ENCODE results near the gene SUGP2.

SUGP2 gene

DNA sequence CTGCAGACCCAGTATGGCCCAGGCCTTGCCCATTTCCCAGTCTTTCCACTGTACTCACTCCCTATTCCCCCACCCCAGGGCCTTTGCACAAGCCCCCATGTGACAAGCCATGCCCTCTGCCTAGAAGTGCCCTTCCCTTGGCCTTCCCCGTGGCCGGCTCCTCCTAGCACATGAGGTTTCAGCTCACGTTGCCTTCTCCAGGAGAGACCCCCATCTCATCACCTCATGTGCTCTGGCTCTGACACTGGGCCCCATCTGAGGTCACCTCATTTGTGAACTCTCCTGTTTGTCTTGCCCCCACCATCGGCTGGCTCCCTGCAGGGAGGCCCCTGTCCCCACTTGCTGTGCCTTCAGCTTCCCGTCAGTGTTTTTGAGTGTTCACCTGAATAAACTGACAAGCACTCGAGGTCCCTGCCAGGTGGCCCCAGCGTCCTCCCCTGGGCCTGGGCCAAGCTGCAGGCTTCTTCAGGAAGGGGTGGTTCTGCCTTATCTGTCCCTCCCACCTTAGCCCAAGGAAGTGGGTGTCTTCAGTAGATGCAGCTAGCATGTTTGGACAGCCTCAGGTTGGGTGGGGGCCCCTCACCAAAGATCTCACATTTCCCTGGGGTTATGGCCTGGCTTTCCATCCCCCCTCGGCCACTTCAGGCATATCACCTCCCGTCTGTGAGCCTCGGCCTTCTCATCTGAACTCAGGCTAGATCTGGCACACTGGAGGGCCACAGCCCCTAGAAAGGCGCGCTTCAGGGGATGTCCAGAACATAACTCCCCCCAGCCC lies 26.7 kb upstream of the SUGP2 start:
- DNase-seq (ENCODE audit: low read depth, low spot score): no peak

GRCh38 chr19:19059018-19059836 lies 25.9 kb upstream of the SUGP2 start:
- DNase-seq (ENCODE audit: low read depth, low spot score): no peak

DNA sequence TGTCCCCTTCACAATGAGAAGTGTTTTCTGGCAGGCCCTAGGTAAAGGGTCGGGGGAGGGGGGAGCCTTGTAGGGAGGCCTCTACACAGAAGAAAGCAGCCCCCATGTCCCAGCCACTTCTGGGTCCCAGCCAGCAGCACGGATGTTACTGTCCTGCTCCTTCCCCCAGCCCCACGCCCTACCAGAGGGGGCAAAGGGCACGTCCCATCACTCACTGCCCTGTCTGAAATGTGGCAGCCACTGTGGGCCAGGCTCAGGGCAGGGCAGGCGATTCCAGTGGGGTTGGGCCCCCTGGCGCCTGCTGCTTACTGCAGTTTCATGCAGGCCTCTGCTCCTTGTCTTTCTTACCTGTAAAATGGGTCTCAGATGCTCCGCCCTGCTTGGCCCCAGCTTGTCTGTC lies 24.4 kb upstream of the SUGP2 start:
- DNase-seq (ENCODE audit: low read depth, low spot score): no peak

- no peak for DNase-seq (ENCODE audit: low read depth, low spot score)
These were observed 24.0 kb upstream of the SUGP2 start for GRCh38 chr19:19057317-19057716.

DNA sequence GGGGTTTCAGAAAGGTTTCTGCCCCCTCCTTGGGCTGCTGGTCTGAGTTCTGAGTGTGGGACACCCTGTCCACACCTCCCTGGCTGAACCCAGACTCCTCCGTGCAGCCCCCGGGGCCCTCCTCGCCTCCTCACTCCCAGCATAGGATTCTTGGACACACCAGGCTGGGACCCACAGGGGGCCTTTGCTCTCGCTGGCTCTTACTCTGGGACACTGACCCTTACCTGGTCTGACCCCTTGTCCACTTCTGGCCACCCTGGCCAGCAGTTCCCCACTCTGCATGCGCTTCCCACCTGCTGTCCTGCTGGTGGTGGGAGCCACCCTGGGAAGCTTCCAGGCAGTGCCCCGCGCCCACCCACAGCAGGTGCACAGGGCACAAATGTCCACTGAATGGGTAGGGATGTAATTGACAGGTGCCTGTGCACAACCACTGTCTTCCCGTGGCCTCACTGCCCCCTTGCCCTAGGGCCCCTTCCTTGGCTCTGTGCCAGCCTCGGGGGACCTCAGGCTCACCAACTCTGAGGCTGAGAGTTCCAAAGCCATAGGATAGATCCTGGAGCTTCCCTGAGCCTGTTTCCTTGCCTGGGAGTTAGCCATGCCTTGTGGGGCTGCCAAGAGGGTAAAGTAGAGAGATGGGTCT lies 23.4 kb upstream of the SUGP2 start:
- DNase-seq (ENCODE audit: low read depth, low spot score): no peak

GRCh38 chr19:19055701-19056100 lies 22.4 kb upstream of the SUGP2 start:
- DNase-seq (ENCODE audit: low read depth, low spot score): no peak

- no peak for DNase-seq (ENCODE audit: low read depth, low spot score)
These were observed 21.7 kb upstream of the SUGP2 start for GRCh38 chr19:19054939-19055440.

DNA sequence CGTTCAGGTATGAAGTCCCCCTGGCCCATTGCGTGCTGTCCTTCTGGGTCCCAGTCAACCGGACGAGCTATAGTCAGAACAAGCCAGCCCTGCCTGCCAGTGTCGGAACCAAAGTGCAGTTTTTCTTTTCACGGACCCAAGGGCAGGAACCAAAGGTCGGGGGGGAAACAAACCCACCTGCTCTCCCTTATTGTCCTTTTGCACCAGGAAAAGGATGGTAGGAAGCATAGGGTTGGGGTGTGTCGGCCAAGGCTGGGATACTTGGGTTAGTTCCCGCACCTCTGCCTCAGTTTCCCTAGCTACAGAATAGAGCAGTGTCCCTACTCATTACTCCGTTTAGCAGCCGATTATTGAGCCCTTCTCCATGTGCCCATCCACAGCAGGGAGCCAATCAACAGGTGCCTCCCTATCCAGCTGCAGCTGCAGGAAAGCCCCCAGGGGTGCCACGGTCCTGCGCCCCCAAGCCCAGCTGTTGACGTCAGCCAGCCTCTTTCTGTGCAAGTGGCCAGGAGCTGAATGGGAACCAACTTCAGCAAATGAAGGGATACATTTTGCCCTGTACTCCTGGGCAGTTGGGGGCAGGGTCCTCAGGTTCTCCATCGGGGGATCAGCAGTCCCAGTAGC lies 21.1 kb upstream of the SUGP2 start:
- no peak for DNase-seq (ENCODE audit: low read depth, low spot score)

GRCh38 chr19:19053508-19054314 lies 20.4 kb upstream of the SUGP2 start:
- no peak for DNase-seq (ENCODE audit: low read depth, low spot score)

DNA sequence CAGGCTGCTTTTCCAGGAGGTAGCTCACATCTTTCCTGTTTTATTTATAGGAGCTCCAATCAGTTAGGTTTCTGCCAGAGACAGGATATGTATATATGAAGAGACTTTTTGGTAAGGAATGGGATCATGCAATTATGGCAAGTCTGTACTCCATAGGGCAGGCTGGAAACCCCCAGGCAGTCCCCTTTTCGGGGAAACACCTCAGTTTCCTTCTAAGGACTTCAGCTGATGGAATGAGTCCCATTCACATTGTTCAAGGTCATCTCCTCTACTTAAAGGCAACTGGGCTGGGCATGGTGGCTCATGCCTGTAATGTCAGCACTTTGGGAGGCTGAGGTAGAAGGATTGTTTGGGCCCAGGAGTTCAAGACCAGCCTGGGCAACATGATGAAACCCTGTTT lies 19.6 kb upstream of the SUGP2 start:
- DNase-seq (ENCODE audit: low read depth, low spot score): no peak

DNA sequence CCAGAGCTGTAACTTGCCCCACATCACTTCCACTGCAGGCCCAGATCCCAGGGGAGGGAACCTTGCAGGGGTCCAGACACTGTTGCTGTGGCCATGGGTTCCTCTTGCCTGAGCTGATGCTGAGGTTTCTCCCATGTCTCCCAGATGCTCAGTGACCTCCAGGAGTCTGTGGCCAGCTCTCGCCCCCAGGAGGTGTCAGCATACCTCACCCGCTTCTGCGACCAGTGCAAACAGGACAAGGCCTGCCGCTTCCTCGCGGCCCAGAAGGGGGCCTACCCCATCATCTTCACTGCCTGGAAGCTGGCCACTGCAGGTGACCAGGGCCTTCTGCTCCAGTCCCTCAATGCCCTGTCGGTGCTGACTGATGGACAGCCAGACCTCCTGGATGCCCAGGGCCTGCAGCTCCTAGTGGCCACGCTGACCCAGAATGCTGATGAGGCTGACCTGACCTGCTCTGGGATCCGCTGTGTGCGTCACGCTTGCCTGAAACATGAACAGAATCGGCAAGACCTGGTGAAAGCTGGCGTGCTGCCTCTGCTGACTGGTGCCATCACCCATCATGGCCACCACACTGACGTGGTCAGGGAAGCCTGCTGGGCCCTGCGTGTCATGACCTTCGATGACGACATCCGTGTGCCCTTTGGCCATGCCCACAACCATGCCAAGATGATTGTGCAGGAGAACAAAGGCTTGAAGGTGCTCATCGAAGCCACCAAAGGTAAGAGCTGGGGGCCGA lies 18.3 kb upstream of the SUGP2 start:
- no peak for DNase-seq (ENCODE audit: low read depth, low spot score)

GRCh38 chr19:19050731-19051130 lies 17.4 kb upstream of the SUGP2 start:
- DNase-seq (ENCODE audit: low read depth, low spot score): no peak

- no peak for DNase-seq (ENCODE audit: low read depth, low spot score)
These were observed 16.8 kb upstream of the SUGP2 start for GRCh38 chr19:19050104-19050503.

DNA sequence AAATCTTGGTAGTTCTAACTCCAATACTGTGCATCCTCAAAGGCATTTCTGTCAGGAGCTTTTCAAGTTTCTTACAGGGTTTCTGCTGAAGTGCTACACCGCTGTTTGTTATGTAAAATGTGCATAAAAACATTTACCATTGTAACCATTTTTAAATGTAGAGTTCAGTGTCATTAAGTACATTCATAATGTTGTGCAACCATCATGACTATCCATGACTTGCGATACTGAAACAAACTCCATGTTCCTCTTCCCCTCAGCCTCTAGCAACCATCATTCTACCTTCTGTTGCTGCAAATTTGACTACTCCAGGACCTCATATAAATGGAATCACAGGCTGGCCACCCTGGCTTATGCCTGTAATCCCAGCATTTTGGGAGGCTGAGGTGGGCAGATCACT lies 16.1 kb upstream of the SUGP2 start:
- no peak for DNase-seq (ENCODE audit: low read depth, low spot score)

DNA sequence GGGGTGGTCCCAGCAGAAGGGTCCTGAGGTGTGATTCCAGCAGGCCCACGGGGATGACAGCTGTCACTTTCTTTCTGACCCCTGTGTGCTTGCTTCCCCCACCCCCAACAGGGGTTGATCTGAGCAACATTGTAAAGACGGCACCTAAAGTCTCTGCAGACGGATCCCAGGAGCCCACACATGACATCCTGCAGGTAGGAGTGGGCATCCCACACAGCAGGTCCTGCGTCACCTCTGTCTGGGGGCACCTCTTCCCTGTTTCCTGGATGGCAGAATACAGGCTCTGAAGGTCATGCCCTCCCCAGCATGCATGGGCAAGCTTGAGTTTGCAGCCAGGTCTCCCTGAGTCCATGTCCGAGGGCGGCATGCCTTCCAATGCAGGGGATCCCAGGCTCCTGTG lies 10.6 kb upstream of the SUGP2 start:
- DNase-seq (ENCODE audit: low read depth, low spot score): no peak

GRCh38 chr19:19043481-19043880 lies 10.2 kb upstream of the SUGP2 start:
- no peak for DNase-seq (ENCODE audit: low read depth, low spot score)

DNA sequence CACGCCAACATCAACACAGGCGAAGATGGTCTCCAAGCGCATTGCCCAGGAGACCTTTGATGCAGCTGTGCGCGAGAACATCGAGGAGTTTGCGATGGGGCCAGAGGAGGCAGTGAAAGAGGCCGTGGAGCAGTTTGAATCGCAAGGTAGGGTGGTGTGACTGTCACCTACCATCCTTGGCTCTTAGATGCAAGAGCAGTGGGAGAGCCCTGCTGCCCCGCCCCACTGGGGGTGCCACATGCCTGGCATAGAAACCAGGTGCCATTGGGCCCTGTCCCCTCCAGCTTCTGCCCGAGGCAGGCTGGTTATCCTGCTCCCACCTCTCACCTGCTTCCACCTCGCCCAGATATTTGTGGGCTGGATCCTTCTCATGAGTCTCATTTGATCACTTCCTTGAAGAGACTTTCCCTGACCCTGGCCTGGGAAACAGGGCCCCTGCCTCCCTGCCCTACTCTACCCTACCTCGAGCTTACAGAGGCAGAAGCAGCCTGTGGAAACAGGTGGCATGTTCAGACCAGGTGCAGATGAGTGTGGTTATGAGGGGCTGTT lies 9.5 kb upstream of the SUGP2 start:
- DNase-seq (ENCODE audit: low read depth, low spot score): no peak

DNA sequence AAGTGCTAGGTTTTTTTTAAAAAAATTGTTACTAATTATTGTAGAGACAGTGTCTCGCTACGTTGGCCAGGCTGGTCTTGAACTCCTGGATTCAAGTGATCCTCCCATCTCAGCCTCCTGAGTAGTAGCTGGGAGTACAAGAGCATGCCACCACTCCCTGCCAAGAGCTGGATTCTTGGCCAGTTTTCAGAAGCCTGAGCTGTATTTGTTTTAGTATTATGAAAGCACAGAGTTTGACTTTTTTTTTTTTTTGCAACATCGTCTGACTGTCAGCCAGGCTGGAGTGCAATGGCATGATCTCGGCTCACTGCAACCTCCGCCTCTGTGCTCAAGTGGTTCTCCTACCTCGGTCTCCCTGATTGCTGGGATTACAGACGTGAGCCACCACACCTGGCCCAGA lies 7.1 kb upstream of the SUGP2 start:
- no peak for DNase-seq (ENCODE audit: low read depth, low spot score)

DNA sequence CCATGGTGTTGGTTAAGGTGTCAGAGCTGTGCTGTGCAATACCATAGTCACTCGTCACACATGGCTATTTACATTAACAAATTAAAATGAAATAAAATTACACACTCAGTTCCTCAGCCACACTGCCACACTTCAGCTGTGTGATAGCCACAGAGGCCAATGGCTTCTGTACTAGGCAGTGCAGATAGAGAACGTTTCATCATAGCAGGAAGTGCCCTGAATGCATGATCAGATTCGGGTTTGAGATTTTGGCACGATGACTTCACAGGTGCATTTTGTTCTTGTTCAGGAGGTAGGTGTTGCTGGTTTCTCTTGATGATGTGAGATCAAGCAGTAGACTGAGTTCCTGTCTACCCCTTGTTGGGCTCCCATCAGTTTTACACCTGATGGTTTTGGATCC lies 6.6 kb upstream of the SUGP2 start:
- no peak for DNase-seq (ENCODE audit: low read depth, low spot score)

DNA sequence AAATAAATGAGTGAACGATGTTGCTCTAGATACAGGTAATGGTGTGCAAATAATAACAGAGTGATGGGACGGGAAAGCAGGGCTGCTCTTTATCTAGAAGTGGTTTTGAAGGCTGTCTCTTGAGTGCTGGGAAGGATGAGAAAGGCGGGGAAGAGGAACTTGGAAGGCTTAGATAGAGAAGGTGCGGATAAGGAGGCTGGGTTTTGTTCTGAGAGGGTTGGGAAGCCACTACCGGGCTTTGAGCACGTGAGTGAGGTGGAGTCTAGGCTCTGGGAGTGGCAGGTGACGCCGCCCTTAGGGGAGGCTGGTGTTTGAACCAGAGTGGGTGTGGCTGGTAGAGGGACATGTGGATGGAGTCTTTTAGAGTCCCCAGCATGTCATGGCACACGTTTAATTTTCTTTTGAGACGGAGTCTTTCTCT lies 897 bp upstream of the SUGP2 start:
- DNase-seq (ENCODE audit: low read depth, low spot score): peak; percentile 53
